Measurements from ENCODE around the gene CACNA1B.

The CACNA1B gene

DNA sequence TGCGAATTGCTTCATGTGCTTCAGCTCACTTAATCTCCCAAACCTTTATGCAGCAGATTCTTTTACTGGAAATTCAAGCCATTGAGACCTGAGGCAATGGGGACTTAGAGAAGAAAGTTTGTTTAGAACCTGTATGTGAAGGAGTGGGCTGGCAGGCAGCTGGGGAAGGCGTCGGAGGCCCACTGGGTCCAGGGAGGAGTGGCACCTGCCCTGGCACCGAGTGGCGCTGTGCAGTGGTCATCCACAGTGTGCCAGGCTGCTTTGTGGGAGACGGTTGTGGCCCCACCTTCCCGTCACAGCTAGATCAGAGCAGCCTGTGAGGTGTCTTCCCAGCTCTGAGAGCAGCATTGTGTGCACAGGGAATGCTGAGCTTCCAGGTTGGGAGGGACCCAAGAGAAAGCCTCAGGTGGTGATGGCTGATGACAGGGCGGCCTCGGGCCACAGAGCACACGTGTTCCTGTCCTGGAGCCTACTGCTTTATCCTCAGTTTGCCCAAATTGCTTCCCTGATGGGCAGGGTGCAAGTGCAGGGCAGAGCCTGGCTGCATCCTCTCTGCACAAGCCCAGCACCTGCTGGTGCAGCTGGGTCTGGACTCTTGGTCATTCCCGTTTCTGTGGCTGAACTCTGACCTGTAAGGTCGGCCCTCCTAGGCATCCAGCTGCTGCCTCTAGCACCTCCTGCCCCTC, 175.2 kb downstream of the CACNA1B start:
- DNase-seq (ENCODE audit: insufficient read length, low spot score) (no peak), FAIRE-seq (no peak)
- TF ChIP-seq POU2F2 (IDR thresholded peaks at IDR 0.05; ENCODE audit: low read depth, low read length) (no peak), POLR2A (IDR thresholded peaks at IDR 0.05; ENCODE audit: low read depth, low read length) (no peak), POLR2AphosphoS5 (IDR thresholded peaks at IDR 0.05; ENCODE audit: low read depth, low read length) (no peak), PAX5 (IDR thresholded peaks at IDR 0.05; ENCODE audit: insufficient read depth, low read length, severe bottlenecking) (no peak), TAF1 (IDR thresholded peaks at IDR 0.05; ENCODE audit: low read depth, low read length) (no peak), SPI1 (IDR thresholded peaks at IDR 0.05; ENCODE audit: low read depth, low read length) (no peak)

DNA sequence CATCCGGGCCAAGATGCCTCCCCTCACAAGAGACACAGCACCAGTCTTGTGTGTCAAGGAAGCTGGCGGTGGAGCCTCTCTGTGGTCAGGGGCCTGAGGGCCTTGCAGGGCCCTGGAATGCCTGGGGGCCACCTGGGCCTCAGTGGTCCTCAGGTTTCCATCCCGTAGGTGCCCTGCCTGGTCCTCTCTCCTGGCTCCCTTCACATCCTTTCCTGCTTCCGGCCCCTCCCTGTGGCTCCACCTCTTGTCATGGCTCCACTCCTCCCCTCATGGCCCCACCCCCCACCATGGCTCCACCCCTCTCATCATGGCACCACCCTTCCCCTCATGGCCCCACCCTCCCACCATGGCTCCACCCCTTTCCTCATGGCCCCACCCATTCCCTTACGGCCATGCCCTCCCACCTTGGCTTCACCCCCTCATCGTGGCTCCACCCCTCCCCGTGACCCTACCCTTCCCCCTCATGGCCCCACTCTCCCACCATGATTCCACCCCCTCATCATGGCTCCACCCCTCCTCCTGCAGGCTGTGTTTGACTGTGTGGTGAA, 175.8 kb downstream of the CACNA1B start:
- DNase-seq (ENCODE audit: insufficient read length, low spot score) (no peak), FAIRE-seq (no peak)
- no peak for TF ChIP-seq TAF1 (IDR thresholded peaks at IDR 0.05; ENCODE audit: low read depth, low read length)
- TF ChIP-seq POLR2A (IDR thresholded peaks at IDR 0.05; ENCODE audit: low read depth, low read length) = no peak
- TF ChIP-seq POLR2AphosphoS5 (IDR thresholded peaks at IDR 0.05; ENCODE audit: low read depth, low read length) = no peak
- TF ChIP-seq PAX5 (IDR thresholded peaks at IDR 0.05; ENCODE audit: insufficient read depth, low read length, severe bottlenecking) = no peak
- no peak for TF ChIP-seq SPI1 (IDR thresholded peaks at IDR 0.05; ENCODE audit: low read depth, low read length)
- no peak for TF ChIP-seq POU2F2 (IDR thresholded peaks at IDR 0.05; ENCODE audit: low read depth, low read length)

DNA sequence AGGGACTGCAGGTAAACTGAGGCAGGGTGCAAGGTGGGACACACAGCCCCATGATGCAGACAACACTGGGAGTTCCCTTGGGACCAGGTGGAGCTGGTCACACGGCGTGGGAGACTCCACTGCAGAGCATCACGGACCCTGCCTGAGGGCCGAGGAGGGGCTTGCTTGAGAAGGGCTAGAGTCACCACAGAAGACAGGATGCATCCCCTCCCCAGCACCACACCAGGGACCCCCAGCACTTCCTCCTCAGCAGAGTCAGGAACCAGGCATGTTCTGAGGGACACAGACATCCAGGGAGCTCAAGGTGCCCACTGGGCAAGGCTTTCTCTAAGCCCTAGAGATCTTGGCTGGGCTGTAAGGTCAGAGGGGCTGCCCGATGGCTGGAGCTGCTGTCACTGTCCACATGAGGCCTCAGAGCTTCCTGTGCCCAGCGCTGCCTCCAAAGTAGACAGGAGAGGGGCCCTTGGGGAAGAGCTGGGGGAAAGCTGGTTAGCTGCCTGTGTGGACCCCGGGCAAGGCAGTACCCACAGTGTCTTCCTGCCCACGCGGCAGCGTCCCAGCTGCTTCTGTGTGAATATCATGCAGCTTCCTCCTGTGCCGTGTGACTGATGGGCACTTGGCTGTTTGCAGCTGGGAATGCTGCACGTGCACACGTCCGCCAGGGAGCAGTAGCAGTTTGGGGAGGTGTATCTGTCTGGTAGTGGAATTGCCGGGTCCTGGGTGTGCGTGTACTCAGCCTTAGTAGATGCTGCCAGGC, 176.6 kb downstream of the CACNA1B start:
- DNase-seq (ENCODE audit: insufficient read length, low spot score) (no peak), FAIRE-seq (no peak)
- TF ChIP-seq POLR2AphosphoS5 (IDR thresholded peaks at IDR 0.05; ENCODE audit: low read depth, low read length) = no peak
- no peak for TF ChIP-seq PAX5 (IDR thresholded peaks at IDR 0.05; ENCODE audit: insufficient read depth, low read length, severe bottlenecking)
- TF ChIP-seq POLR2A (IDR thresholded peaks at IDR 0.05; ENCODE audit: low read depth, low read length) = no peak
- TF ChIP-seq POU2F2 (IDR thresholded peaks at IDR 0.05; ENCODE audit: low read depth, low read length) = no peak
- no peak for TF ChIP-seq TAF1 (IDR thresholded peaks at IDR 0.05; ENCODE audit: low read depth, low read length)

DNA sequence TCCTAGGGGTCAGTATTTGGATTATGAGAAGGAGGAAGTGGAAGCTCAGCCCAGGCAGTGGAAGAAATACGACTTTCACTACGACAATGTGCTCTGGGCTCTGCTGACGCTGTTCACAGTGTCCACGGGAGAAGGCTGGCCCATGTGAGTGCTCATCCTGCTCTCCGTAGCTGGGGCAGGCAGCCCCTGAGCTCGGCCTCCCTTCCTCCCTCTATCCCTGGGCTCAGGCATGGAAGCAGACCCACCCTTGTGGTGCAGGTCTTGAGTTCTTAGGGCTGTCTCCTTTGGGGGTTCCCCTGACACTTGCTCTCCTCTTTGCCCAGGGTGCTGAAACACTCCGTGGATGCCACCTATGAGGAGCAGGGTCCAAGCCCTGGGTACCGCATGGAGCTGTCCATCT, 180.1 kb downstream of the CACNA1B start:
- no peak for FAIRE-seq
- TF ChIP-seq PAX5 (IDR thresholded peaks at IDR 0.05; ENCODE audit: insufficient read depth, low read length, severe bottlenecking) (no peak), POU2F2 (IDR thresholded peaks at IDR 0.05; ENCODE audit: low read depth, low read length) (no peak), SPI1 (IDR thresholded peaks at IDR 0.05; ENCODE audit: low read depth, low read length) (no peak), POLR2A (IDR thresholded peaks at IDR 0.05; ENCODE audit: low read depth, low read length) (no peak), POLR2AphosphoS5 (IDR thresholded peaks at IDR 0.05; ENCODE audit: low read depth, low read length) (no peak), TAF1 (IDR thresholded peaks at IDR 0.05; ENCODE audit: low read depth, low read length) (no peak)
- no peak for DNase-seq (ENCODE audit: insufficient read length, low spot score)

DNA sequence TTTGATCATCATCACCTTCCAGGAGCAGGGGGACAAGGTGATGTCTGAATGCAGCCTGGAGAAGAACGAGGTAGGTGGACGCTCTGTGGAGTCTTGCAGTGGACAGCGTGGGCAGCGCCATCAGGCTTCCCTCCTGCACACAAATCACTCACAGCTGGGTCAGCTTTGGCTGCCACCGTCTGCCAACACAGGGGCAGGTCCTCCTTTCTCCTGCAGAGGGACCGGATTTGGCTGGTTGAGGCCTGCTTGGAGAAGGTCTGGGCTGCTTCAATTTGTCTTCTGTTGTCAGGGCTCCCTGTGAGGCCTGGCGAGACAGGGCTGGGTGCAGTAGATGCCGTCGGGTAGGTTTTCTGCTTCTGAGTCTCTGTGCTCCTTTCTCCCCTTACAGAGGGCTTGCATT, 180.6 kb downstream of the CACNA1B start:
- DNase-seq (ENCODE audit: insufficient read length, low spot score) (no peak), FAIRE-seq (no peak)
- TF ChIP-seq POLR2A (IDR thresholded peaks at IDR 0.05; ENCODE audit: low read depth, low read length) = no peak
- TF ChIP-seq POU2F2 (IDR thresholded peaks at IDR 0.05; ENCODE audit: low read depth, low read length) = no peak

DNA sequence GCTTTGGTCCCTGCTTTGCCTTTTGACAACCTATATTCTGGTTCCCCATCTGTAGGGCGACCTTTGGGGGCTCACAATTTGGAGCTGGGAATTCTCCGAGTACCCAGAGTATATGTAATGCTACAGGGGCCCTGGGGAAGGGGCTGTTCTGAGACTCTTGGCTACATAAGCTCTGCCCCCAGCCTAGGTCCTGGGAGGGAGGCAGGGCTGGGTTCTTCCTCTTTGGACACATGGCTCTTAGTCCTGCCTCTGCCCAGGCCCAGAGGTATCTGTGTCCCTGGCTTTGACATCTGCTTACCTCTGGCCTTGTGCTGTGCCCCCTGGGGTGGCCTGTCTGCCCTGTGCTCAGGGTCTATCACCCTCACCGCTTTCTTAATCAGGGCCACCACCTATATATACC, 181.6 kb downstream of the CACNA1B start:
- FAIRE-seq (no peak), DNase-seq (ENCODE audit: insufficient read length, low spot score) (no peak)
- no peak for TF ChIP-seq POLR2AphosphoS5 (IDR thresholded peaks at IDR 0.05; ENCODE audit: low read depth, low read length)
- no peak for TF ChIP-seq PAX5 (IDR thresholded peaks at IDR 0.05; ENCODE audit: insufficient read depth, low read length, severe bottlenecking)
- TF ChIP-seq POU2F2 (IDR thresholded peaks at IDR 0.05; ENCODE audit: low read depth, low read length) = no peak
- TF ChIP-seq SPI1 (IDR thresholded peaks at IDR 0.05; ENCODE audit: low read depth, low read length) = no peak
- no peak for TF ChIP-seq TAF1 (IDR thresholded peaks at IDR 0.05; ENCODE audit: low read depth, low read length)
- TF ChIP-seq POLR2A (IDR thresholded peaks at IDR 0.05; ENCODE audit: low read depth, low read length) = no peak

DNA sequence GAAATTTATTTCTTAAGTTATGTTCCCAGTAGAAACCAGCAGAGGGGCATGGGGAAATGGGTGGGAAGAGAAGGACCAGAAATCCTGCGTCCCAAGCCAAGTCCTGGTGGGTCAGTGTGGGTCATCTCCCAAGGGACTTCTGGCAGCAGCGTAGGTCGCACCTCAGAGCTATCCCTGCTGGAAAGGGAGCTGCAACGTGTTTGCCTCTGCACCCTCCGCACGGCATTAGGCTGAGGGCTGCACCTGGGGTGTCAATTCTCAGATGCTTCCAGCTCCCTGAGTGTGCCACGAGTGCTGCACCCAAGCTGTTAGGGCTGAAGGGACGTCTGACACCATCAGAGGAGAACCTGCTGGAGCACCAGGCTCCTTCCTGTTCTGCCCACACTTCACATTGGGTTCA, 182.8 kb downstream of the CACNA1B start:
- DNase-seq (ENCODE audit: insufficient read length, low spot score) (no peak), FAIRE-seq (no peak)
- TF ChIP-seq PAX5 (IDR thresholded peaks at IDR 0.05; ENCODE audit: insufficient read depth, low read length, severe bottlenecking) = no peak
- TF ChIP-seq POLR2AphosphoS5 (IDR thresholded peaks at IDR 0.05; ENCODE audit: low read depth, low read length) = no peak
- no peak for TF ChIP-seq POU2F2 (IDR thresholded peaks at IDR 0.05; ENCODE audit: low read depth, low read length)
- TF ChIP-seq TAF1 (IDR thresholded peaks at IDR 0.05; ENCODE audit: low read depth, low read length) = no peak
- no peak for TF ChIP-seq SPI1 (IDR thresholded peaks at IDR 0.05; ENCODE audit: low read depth, low read length)
- TF ChIP-seq POLR2A (IDR thresholded peaks at IDR 0.05; ENCODE audit: low read depth, low read length) = no peak

DNA sequence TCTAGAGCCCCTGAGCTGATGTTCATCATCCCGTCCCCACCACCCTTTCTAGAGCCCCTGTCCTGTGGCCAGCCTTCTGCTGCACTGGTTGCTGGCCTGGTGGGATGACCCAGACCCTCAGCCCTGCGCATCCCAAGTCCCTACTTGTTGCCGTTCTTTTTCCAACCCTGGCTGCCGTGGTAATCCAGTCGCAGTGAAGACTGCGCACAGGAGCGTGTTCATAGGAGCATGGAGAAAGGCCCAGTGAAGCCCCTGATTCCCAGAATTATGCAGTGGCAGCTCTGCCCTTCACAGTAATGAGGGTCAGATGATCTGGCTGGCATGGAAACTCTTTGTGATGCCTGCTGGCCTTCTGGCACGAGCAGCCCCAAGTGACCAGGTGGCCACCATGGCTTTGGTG, 183.3 kb downstream of the CACNA1B start:
- DNase-seq (ENCODE audit: insufficient read length, low spot score) (no peak), FAIRE-seq (no peak)
- TF ChIP-seq PAX5 (IDR thresholded peaks at IDR 0.05; ENCODE audit: insufficient read depth, low read length, severe bottlenecking) = no peak

DNA sequence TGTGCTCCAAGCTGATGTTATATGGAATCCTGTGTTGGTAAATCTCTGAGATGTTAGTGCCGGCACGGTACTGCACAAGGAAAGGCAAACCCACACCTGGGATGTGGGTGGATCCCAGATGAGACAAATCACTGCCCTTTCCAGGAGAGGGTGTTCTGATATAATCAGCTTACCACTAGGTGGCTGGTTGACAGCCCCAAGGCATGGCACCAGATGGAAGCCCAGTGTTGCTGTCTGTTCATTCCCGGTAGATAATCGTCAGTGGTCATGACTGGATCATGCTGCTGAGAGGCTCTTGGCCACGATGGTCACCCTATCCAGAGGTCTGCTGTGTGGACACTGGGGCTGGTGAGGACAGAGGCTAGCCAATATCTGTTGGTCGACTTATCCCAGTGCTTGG, 184.0 kb downstream of the CACNA1B start:
- no peak for FAIRE-seq
- no peak for DNase-seq (ENCODE audit: insufficient read length, low spot score)
- TF ChIP-seq POU2F2 (IDR thresholded peaks at IDR 0.05; ENCODE audit: low read depth, low read length) (no peak), SPI1 (IDR thresholded peaks at IDR 0.05; ENCODE audit: low read depth, low read length) (no peak), POLR2A (IDR thresholded peaks at IDR 0.05; ENCODE audit: low read depth, low read length) (no peak), TAF1 (IDR thresholded peaks at IDR 0.05; ENCODE audit: low read depth, low read length) (no peak), POLR2AphosphoS5 (IDR thresholded peaks at IDR 0.05; ENCODE audit: low read depth, low read length) (no peak), PAX5 (IDR thresholded peaks at IDR 0.05; ENCODE audit: insufficient read depth, low read length, severe bottlenecking) (no peak)

DNA sequence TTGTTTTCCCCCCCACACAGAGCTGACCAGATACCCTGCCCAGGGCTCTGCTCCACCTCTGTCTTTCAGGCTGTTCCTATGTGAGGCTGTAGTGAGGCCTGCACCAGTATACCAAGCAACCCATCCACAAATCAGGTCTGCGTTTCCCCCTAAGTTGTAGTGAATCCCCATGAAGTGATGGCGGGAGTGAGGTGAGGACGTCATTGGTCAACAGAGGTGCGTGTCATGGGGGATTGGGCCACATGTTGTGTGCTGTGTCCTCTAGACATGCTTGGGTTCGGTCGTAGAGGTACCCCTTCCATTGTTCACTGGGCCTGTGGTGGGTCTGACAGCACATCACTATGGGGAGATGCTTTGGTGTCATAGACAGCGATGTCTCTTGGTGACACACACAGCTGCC, 184.6 kb downstream of the CACNA1B start:
- FAIRE-seq (no peak), DNase-seq (ENCODE audit: insufficient read length, low spot score) (no peak)
- no peak for TF ChIP-seq TAF1 (IDR thresholded peaks at IDR 0.05; ENCODE audit: low read depth, low read length)
- TF ChIP-seq POU2F2 (IDR thresholded peaks at IDR 0.05; ENCODE audit: low read depth, low read length) = no peak
- no peak for TF ChIP-seq SPI1 (IDR thresholded peaks at IDR 0.05; ENCODE audit: low read depth, low read length)
- no peak for TF ChIP-seq POLR2A (IDR thresholded peaks at IDR 0.05; ENCODE audit: low read depth, low read length)
- no peak for TF ChIP-seq PAX5 (IDR thresholded peaks at IDR 0.05; ENCODE audit: insufficient read depth, low read length, severe bottlenecking)

Measured in GM12891 (cell line).